ENCODE data around the gene TNFSF4.
A peak's percentile ranks its signal among the peaks of the same experiment; 100 is the strongest.

Gene TNFSF4

GRCh38 chr1:173202424-173203145 is 4.5 kb downstream of the TNFSF4 start:
- H3K79me2 ChIP-seq (ENCODE audit: insufficient read depth, low read length) = no peaks in the 10 kb centered on the region
- no peak overlapping the region for H3K4me2 ChIP-seq (ENCODE audit: low read depth, low read length, poor library complexity, severe bottlenecking)
- H3K36me3 ChIP-seq (ENCODE audit: low read length) = no peaks in the 10 kb centered on the region
- no peaks in the 10 kb centered on the region for H3F3A ChIP-seq (ENCODE audit: insufficient read depth)
- TF ChIP-seq EZH2phosphoT487 (conservative IDR thresholded peaks at IDR 0.05; ENCODE audit: low read length) (no peak), CTCF (IDR thresholded peaks at IDR 0.05; ENCODE audit: insufficient read depth, low read length, poor library complexity, severe bottlenecking) (peak; percentile 45)
- H3K4me3 ChIP-seq (ENCODE audit: insufficient read depth, low read length, poor library complexity, severe bottlenecking) = no peak overlapping the region
- H4K20me1 ChIP-seq (ENCODE audit: low read depth, low read length) = no peaks in the 10 kb centered on the region
- no peaks in the 10 kb centered on the region for H3K9me2 ChIP-seq (replicated peaks; ENCODE audit: insufficient read depth, low read length)
- no peak overlapping the region for H2AFZ ChIP-seq (ENCODE audit: low read depth, low read length, severe bottlenecking)
- no peaks in the 10 kb centered on the region for H3K9me3 ChIP-seq (ENCODE audit: insufficient read depth, low read length)
- H3K27ac ChIP-seq (ENCODE audit: low read depth, low read length) = no peak overlapping the region
- H3K9ac ChIP-seq (ENCODE audit: low read length) = no peak overlapping the region
- no peaks in the 10 kb centered on the region for H3K27me3 ChIP-seq (ENCODE audit: low read length)

- Histone ChIP-seq H3K4me3 (ENCODE audit: insufficient read depth, low read length, poor library complexity, severe bottlenecking) (no peak overlapping the region), H3K27ac (ENCODE audit: low read depth, low read length) (no peak overlapping the region), H3K9me3 (ENCODE audit: insufficient read depth, low read length) (no peaks in the 10 kb centered on the region), H4K20me1 (ENCODE audit: low read depth, low read length) (no peaks in the 10 kb centered on the region), H3K79me2 (ENCODE audit: insufficient read depth, low read length) (no peaks in the 10 kb centered on the region), H3K9ac (ENCODE audit: low read length) (no peak overlapping the region), H3K36me3 (ENCODE audit: low read length) (no peaks in the 10 kb centered on the region), H3K27me3 (ENCODE audit: low read length) (no peaks in the 10 kb centered on the region), H2AFZ (ENCODE audit: low read depth, low read length, severe bottlenecking) (no peak overlapping the region), H3F3A (ENCODE audit: insufficient read depth) (no peaks in the 10 kb centered on the region), H3K4me2 (ENCODE audit: low read depth, low read length, poor library complexity, severe bottlenecking) (no peak overlapping the region), H3K9me2 (replicated peaks; ENCODE audit: insufficient read depth, low read length) (no peaks in the 10 kb centered on the region)
- no peak for TF ChIP-seq CTCF (IDR thresholded peaks at IDR 0.05; ENCODE audit: insufficient read depth, low read length, poor library complexity, severe bottlenecking)
- no peak for TF ChIP-seq EZH2phosphoT487 (conservative IDR thresholded peaks at IDR 0.05; ENCODE audit: low read length)
Measured at GRCh38 chr1:173201969-173202368, 5.2 kb downstream of the TNFSF4 start.

- Histone ChIP-seq H3K4me3 (ENCODE audit: insufficient read depth, low read length, poor library complexity, severe bottlenecking) (no peak overlapping the region), H2AFZ (ENCODE audit: low read depth, low read length, severe bottlenecking) (no peak overlapping the region), H3K27me3 (ENCODE audit: low read length) (no peaks in the 10 kb centered on the region), H3K27ac (ENCODE audit: low read depth, low read length) (no peak overlapping the region), H3K9me2 (replicated peaks; ENCODE audit: insufficient read depth, low read length) (no peaks in the 10 kb centered on the region), H3K9me3 (ENCODE audit: insufficient read depth, low read length) (no peaks in the 10 kb centered on the region), H3K79me2 (ENCODE audit: insufficient read depth, low read length) (no peaks in the 10 kb centered on the region), H3K9ac (ENCODE audit: low read length) (no peak overlapping the region), H3K4me2 (ENCODE audit: low read depth, low read length, poor library complexity, severe bottlenecking) (no peak overlapping the region), H3F3A (ENCODE audit: insufficient read depth) (no peaks in the 10 kb centered on the region), H4K20me1 (ENCODE audit: low read depth, low read length) (no peaks in the 10 kb centered on the region), H3K36me3 (ENCODE audit: low read length) (no peaks in the 10 kb centered on the region)
- no peak for TF ChIP-seq CTCF (IDR thresholded peaks at IDR 0.05; ENCODE audit: insufficient read depth, low read length, poor library complexity, severe bottlenecking)
- no peak for TF ChIP-seq EZH2phosphoT487 (conservative IDR thresholded peaks at IDR 0.05; ENCODE audit: low read length)
Measured at GRCh38 chr1:173195596-173196088, 11.5 kb downstream of the TNFSF4 start.

All from SU-DHL-6 (cell line).